Neural crest cell (in vitro differentiated cells): ENCODE measurements around the gene SERP1. TPM values are rescaled to one million over a fixed set of nuclear protein-coding genes. Genes with fewer than 3 reads are reported as not detected.

Source experiments
- DNase-seq: peaks from one replicate; pipeline ENCODE4 v3.0.0; 2021; ENCODE audit warnings: low read depth, mixed read lengths, low spot score
- H3K27ac Mint-ChIP-seq: one replicate; pipeline ENCODE4 v1.8.0; 2021; ENCODE audit warnings: mild to moderate bottlenecking, mixed read lengths; ENCODE audit not compliant: unreplicated experiment
- H3K27me3 Mint-ChIP-seq: 2 replicates; pipeline ENCODE4 v1.8.0; 2021; ENCODE audit warnings: low read depth, mild to moderate bottlenecking, mixed read lengths
- H3K36me3 Mint-ChIP-seq: 2 replicates; pipeline ENCODE4 v1.8.0; 2021; ENCODE audit warnings: low read depth, mild to moderate bottlenecking, mixed read lengths
- H3K4me1 Mint-ChIP-seq: 2 replicates; pipeline ENCODE4 v1.8.0; 2021; ENCODE audit warnings: mixed read lengths
- H3K4me3 Mint-ChIP-seq: one replicate; pipeline ENCODE4 v1.8.0; 2021; ENCODE audit warnings: mild to moderate bottlenecking, mixed read lengths
- H3K9me3 Mint-ChIP-seq: 2 replicates; pipeline ENCODE4 v1.8.0; 2021; ENCODE audit warnings: mixed read lengths
- CTCF ChIP-seq: fragments of 200-600 bp; sonication (generic); conservative IDR thresholded peaks from 2 replicates; pipeline ENCODE4 v1.5.0; 2021; ENCODE audit warnings: antibody characterized with exemption, mild to moderate bottlenecking
- total RNA-seq: library from RNA; stranded (reverse); gene quantifications from 2 replicates; pipeline ENCODE4 v1.2.1, GENCODE V29; 2021

The SERP1 gene
- total RNA-seq, 1 donor from 2014 or later, result 81.6 TPM

- no peak overlapping the region for H3K27ac Mint-ChIP-seq
- H3K9me3 Mint-ChIP-seq, result no peaks in the 10 kb centered on the region
- no peak for DNase-seq
- H3K27me3 Mint-ChIP-seq, result no peaks in the 10 kb centered on the region
- H3K4me1 Mint-ChIP-seq, result no peaks in the 10 kb centered on the region
- peaks cover 12% of the 10 kb centered on the region for H3K36me3 Mint-ChIP-seq
- no peak for TF ChIP-seq CTCF
- H3K4me3 Mint-ChIP-seq, result no peak overlapping the region
Observed at GRCh38 chr3:150556792-150557191, 10.5 kb upstream of the SERP1 start.

- H3K4me3 Mint-ChIP-seq, result no peak overlapping the region
- peaks cover 12% of the 10 kb centered on the region for H3K36me3 Mint-ChIP-seq
- no peaks in the 10 kb centered on the region for H3K9me3 Mint-ChIP-seq
- H3K27me3 Mint-ChIP-seq, result no peaks in the 10 kb centered on the region
- H3K4me1 Mint-ChIP-seq, result peaks cover 1% of the 10 kb centered on the region
- peak overlapping the region; percentile 51 for H3K27ac Mint-ChIP-seq
- DNase-seq, result no peak
- TF ChIP-seq CTCF, result no peak
Observed at GRCh38 chr3:150555859-150556436, 9.7 kb upstream of the SERP1 start.

DNA sequence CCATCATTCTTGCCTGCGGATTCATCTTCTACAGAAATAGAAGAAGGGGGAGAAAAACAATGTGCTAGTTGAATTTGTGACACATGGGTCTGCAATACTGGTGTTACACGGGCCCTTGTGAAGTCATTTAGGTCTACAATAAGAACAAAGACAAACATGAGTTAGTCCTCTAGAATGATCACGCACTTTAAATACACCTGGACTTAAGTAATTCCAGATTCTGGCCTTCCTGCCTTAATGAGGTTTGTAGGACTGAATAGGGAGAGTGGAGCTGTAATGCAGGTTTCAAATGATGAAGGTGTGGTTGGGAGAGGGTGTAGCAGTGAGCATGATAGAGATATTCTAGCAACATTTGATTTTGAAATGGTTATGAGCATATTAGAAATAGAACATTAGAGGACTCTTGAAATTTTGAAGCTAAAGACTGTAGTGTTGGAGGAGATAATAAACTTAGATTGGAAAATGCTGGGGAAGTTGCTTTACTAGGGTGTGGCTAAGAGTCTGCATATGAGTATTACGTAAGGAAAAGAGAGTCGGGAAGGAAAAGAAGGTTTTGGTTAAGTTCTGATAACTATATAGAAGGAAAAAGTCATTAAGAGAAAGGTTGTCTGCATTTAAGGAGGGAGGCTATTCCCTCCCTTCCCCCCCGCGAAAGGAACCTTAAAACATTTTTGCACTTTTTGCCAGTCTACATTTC, 897 bp upstream of the SERP1 start:
- TF ChIP-seq CTCF, result no peak
- no peaks in the 10 kb centered on the region for H3K27me3 Mint-ChIP-seq
- DNase-seq, result no peak
- no peaks in the 10 kb centered on the region for H3K9me3 Mint-ChIP-seq
- H3K27ac Mint-ChIP-seq, result peak overlapping the region; percentile 83
- H3K36me3 Mint-ChIP-seq, result no peaks in the 10 kb centered on the region
- H3K4me1 Mint-ChIP-seq, result peaks cover 42% of the 10 kb centered on the region
- peak overlapping the region; percentile 93 for H3K4me3 Mint-ChIP-seq

GRCh38 chr3:150545419-150546225, 674 bp downstream of the SERP1 start:
- Mint-ChIP-seq H3K4me1 (peaks cover 38% of the 10 kb centered on the region), H3K27me3 (no peaks in the 10 kb centered on the region), H3K36me3 (no peaks in the 10 kb centered on the region), H3K9me3 (no peaks in the 10 kb centered on the region), H3K27ac (peak overlapping the region; percentile 83), H3K4me3 (peak overlapping the region; percentile 93)
- no peak for TF ChIP-seq CTCF
- no peak for DNase-seq

DNA sequence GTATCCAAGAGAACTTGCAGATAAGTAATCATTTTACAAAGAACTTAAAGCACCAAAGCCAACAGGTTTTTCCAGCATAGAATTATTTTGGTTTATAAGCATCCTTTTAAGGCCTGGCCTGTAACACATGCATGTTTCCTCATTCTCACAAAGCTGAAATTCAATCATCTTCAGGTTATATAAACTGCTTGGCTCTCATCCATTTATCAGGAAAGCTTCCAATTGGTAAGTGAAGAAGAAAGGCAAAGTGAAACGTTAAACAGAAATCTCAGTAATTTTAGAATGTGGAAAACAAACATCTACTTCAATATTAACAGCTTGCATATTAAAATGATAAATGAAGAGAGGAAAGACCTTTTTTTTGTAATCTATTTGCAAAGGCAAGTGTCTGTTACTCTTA, 1.6 kb downstream of the SERP1 start:
- Mint-ChIP-seq H3K36me3 (no peaks in the 10 kb centered on the region), H3K9me3 (no peaks in the 10 kb centered on the region), H3K27me3 (no peaks in the 10 kb centered on the region), H3K27ac (no peak overlapping the region), H3K4me1 (peaks cover 35% of the 10 kb centered on the region), H3K4me3 (peak overlapping the region; percentile 93)
- DNase-seq, result no peak
- no peak for TF ChIP-seq CTCF
